A549 (cell line): ENCODE measurements around the gene NTRK2. TPM values are rescaled to one million over a fixed set of nuclear protein-coding genes. Genes with fewer than 3 reads are reported as not detected.

Source experiments
- ATAC-seq, 2 experiments: fragments of 200-7000 bp in 1 of 2; fragments of >200 bp in 1 of 2; cut with Nextera tagmentation in 1 of 2; cut with Tn5 transposase in 1 of 2; 3 replicates each; pipeline versions ENCODE4 v1.8.0 to v1.9.1; 2018 to 2020; ENCODE audit warnings: mild to moderate bottlenecking in 1 of 2, moderate library complexity in 1 of 2
- CTCF ChIA-PET: fragments of 300-600 bp; sonication (Branson Sonifier 250); formaldehyde crosslinking; extraction: SDS; loops from one replicate; lab custom pipeline; 2021; ENCODE audit warnings: antibody characterized with exemption, inconsistent platforms; lab: Yijun Ruan, JAX
- POLR2A ChIA-PET: fragments of 350-600 bp; formaldehyde crosslinking; extraction: SDS; loops from one replicate; lab custom pipeline; 2021; ENCODE audit warnings: antibody characterized with exemption, inconsistent platforms; lab: Yijun Ruan, JAX
- DNase-seq, 2 experiments: peaks; one replicate each; pipeline versions ENCODE4 v3.0.0 to v3.0.0-alpha.2; 2011 to 2016; ENCODE audit warnings: low read depth in 1 of 2, low spot score in 1 of 2
- FAIRE-seq: peaks from 2 replicates; lab custom pipeline; 2011; peaks lifted over from hg19 to GRCh38; lab: Jason Lieb, UNC
- H3K27ac ChIP-seq, 2 experiments: fragments of >200 bp; sonication (Bioruptor Twin); formaldehyde crosslinking; 3 replicates each; pipeline ENCODE4 v1.5.1; 2016 to 2017
- H3K4me1 ChIP-seq: fragments of >200 bp; sonication (Bioruptor Twin); formaldehyde crosslinking; 3 replicates; pipeline ENCODE4 v1.6.1; 2016
- H3K4me2 ChIP-seq: fragments of >200 bp; sonication (Bioruptor Twin); formaldehyde crosslinking; 3 replicates; pipeline ENCODE4 v1.6.1; 2016
- H3K4me3 ChIP-seq: fragments of >200 bp; sonication (Bioruptor Twin); formaldehyde crosslinking; 3 replicates; pipeline ENCODE4 v1.5.1; 2016
- H3K9me3 ChIP-seq: fragments of >200 bp; sonication (Bioruptor Twin); formaldehyde crosslinking; 3 replicates; pipeline ENCODE4 v1.6.1; 2016
- BCL3 ChIP-seq: fragments of >200 bp; sonication (Bioruptor Twin); formaldehyde crosslinking; IDR thresholded peaks from 3 replicates; pipeline ENCODE4 v1.6.1; 2016
- BHLHE40 ChIP-seq: IDR thresholded peaks from 2 replicates; pipeline ENCODE4 v1.6.1; 2012; ENCODE audit warnings: low read depth, low read length, inconsistent platforms
- CHD2 ChIP-seq: fragments of 150-350 bp; IDR thresholded peaks from 2 replicates; pipeline ENCODE4 v1.6.1; 2014; ENCODE audit warnings: low read length; ENCODE audit not compliant: partially characterized antibody
- CTCF ChIP-seq: fragments of >200 bp; sonication (Bioruptor Twin); formaldehyde crosslinking; IDR thresholded peaks from 3 replicates; pipeline ENCODE4 v1.5.1; 2016
- E2F6 ChIP-seq: IDR thresholded peaks from 2 replicates; pipeline ENCODE4 v1.6.1; 2012; ENCODE audit warnings: low read depth, borderline replicate concordance
- EHF ChIP-seq: fragments of 250-450 bp; sonication (Bioruptor Pico); IDR thresholded peaks from 2 replicates; pipeline ENCODE4 v1.5.0; 2020; ENCODE audit warnings: mild to moderate bottlenecking
- ELK1 ChIP-seq: fragments of 150-350 bp; IDR thresholded peaks from 2 replicates; pipeline ENCODE4 v1.6.1; 2014; ENCODE audit warnings: low read depth, mild to moderate bottlenecking, low read length
- ESRRA ChIP-seq: fragments of 150-350 bp; IDR thresholded peaks from 2 replicates; pipeline ENCODE4 v1.6.1; 2014; ENCODE audit warnings: mild to moderate bottlenecking, low read length, borderline replicate concordance
- FOSL2 ChIP-seq, 2 experiments: fragments of 450-650 bp in 1 of 2; fragments of >200 bp in 1 of 2; sonication (Bioruptor Twin) in 1 of 2; formaldehyde crosslinking; IDR thresholded peaks; 2 replicates each; pipeline versions ENCODE4 v1.5.0 to v1.6.1; 2016 to 2020; ENCODE audit warnings: mild to moderate bottlenecking in 1 of 2, moderate library complexity in 1 of 2
- HMGXB4 ChIP-seq: fragments of 250-450 bp; sonication (Bioruptor Pico); IDR thresholded peaks from 2 replicates; pipeline ENCODE4 v1.5.0; 2021; ENCODE audit warnings: mild to moderate bottlenecking, moderate library complexity, borderline replicate concordance
- HOXB13 ChIP-seq: fragments of 250-450 bp; sonication (Bioruptor Pico); IDR thresholded peaks from 2 replicates; pipeline ENCODE4 v1.5.0; 2020; ENCODE audit warnings: low read depth, mild to moderate bottlenecking, moderate library complexity
- HOXB5 ChIP-seq: fragments of 250-450 bp; sonication (Bioruptor Pico); IDR thresholded peaks from 2 replicates; pipeline ENCODE4 v1.5.0; 2020; ENCODE audit warnings: mild to moderate bottlenecking, moderate library complexity
- JUN ChIP-seq, 2 experiments: fragments of >200 bp; sonication (Bioruptor Twin); formaldehyde crosslinking; IDR thresholded peaks; 2 replicates in 1 of 2; 3 replicates in 1 of 2; pipeline ENCODE4 v1.6.1; 2016 to 2017
- JUNB ChIP-seq: fragments of >200 bp; sonication (Bioruptor Twin); formaldehyde crosslinking; IDR thresholded peaks from 2 replicates; pipeline ENCODE4 v1.6.1; 2016
- MAZ ChIP-seq: fragments of 150-350 bp; IDR thresholded peaks from 2 replicates; pipeline ENCODE4 v1.6.1; 2014; ENCODE audit warnings: antibody characterized with exemption, low read depth, low read length, borderline replicate concordance
- NFE2L2 ChIP-seq: fragments of 150-350 bp; conservative IDR thresholded peaks from 2 replicates; pipeline ENCODE4 v1.6.1; 2014; ENCODE audit warnings: low read length
- RCOR1 ChIP-seq: fragments of 150-350 bp; IDR thresholded peaks from 2 replicates; pipeline ENCODE4 v1.6.1; 2014; ENCODE audit warnings: antibody characterized with exemption, low read length, low read depth
- RNF2 ChIP-seq: fragments of 200-600 bp; sonication (generic); IDR thresholded peaks from 2 replicates; pipeline ENCODE4 v1.6.1; 2016; ENCODE audit warnings: low read depth, mild to moderate bottlenecking, antibody characterized with exemption, moderate library complexity, borderline replicate concordance
- ZC3H11A ChIP-seq: fragments of 450-650 bp; IDR thresholded peaks from 2 replicates; pipeline ENCODE4 v1.6.1; 2014; ENCODE audit warnings: antibody characterized with exemption, mild to moderate bottlenecking
- ZFP36 ChIP-seq: fragments of 450-650 bp; IDR thresholded peaks from 2 replicates; pipeline ENCODE4 v1.6.1; 2014; ENCODE audit warnings: borderline replicate concordance; ENCODE audit not compliant: partially characterized antibody
- WGBS: methylation state at CpG from one replicate; pipeline ENCODE4 v1.1.6; 2017; ENCODE audit errors: missing lambda C conversion rate; 5-methylcytosine and 5-hydroxymethylcytosine counted together
- polyA plus RNA-seq, 4 experiments: library from polyadenylated mRNA; depleted of rRNA in 3 of 4; stranded (reverse); fragments of >200 nt; fragmentation: RNase III in 1 of 4; extraction: RNeasy Plus Mini Kit Qiagen cat#74134 plus additional on column Dnase treatment in 1 of 4; gene quantifications; 2 replicates in 3 of 4; 3 replicates in 1 of 4; pipeline ENCODE4 v1.2.3, GENCODE V29; 2011 to 2017

The NTRK2 gene
- polyA plus RNA-seq, 2 of the 4 experiments (the other 2 are of a cell fraction): 0.03 TPM

GRCh38 chr9:84893419-84894128, 224.0 kb downstream of the NTRK2 start:
- POLR2A ChIA-PET: no interaction called here
- Histone ChIP-seq H3K27ac (no peak overlapping the region), H3K4me2 (no peak overlapping the region), H3K9me3 (no peaks in the 10 kb centered on the region), H3K4me3 (no peak overlapping the region), H3K4me1 (no peaks in the 10 kb centered on the region)
- FAIRE-seq (no peak), DNase-seq (no peak), ATAC-seq (no peak)
- CTCF ChIA-PET: interaction anchor here (1.8 kb wide), 1 partner anchor 14 kb away, joined by 6 read pairs; no protein-coding TSS in a partner anchor
- no peak for TF ChIP-seq BHLHE40
- TF ChIP-seq ZC3H11A: no peak
- 47% methylated on average over 13 of the region's 13 CpGs for WGBS

GRCh38 chr9:84894859-84895258, 225.3 kb downstream of the NTRK2 start:
- ChIA-PET CTCF (interaction anchor here (0.8 to 1.8 kb wide), 2 partner anchors 13 to 20 kb away, joined by 4 to 6 read pairs; no protein-coding TSS in a partner anchor), POLR2A (no interaction called here)
- Histone ChIP-seq H3K9me3 (no peaks in the 10 kb centered on the region), H3K27ac (no peak overlapping the region), H3K4me2 (no peak overlapping the region), H3K4me3 (no peak overlapping the region), H3K4me1 (no peaks in the 10 kb centered on the region)
- no peak for DNase-seq
- WGBS: 68% methylated on average over 2 of the region's 2 CpGs
- no peak for ATAC-seq
- TF ChIP-seq NFE2L2 (no peak), ZFP36 (no peak)
- no peak for FAIRE-seq

- TF ChIP-seq BCL3 (no peak), HOXB13 (CRISPR knock-in tag) (no peak), ZFP36 (no peak), RCOR1 (no peak), HOXB5 (CRISPR knock-in tag) (no peak), ZC3H11A (no peak), FOSL2 (IDR thresholded peaks at IDR 0.05) (no peak), FOSL2 (CRISPR knock-in tag; IDR thresholded peaks at IDR 0.05) (no peak), JUNB (no peak), MAZ (no peak), CHD2 (no peak), HMGXB4 (CRISPR knock-in tag) (no peak)
- FAIRE-seq: no peak
- Histone ChIP-seq H3K9me3 (no peaks in the 10 kb centered on the region), H3K4me3 (no peak overlapping the region), H3K27ac (no peak overlapping the region), H3K4me1 (no peaks in the 10 kb centered on the region), H3K4me2 (no peak overlapping the region)
- WGBS: 43% methylated on average over 7 of the region's 7 CpGs
- DNase-seq: no peak
- POLR2A ChIA-PET: no interaction called here
- no peak for ATAC-seq
- CTCF ChIA-PET: interaction anchor here (0.7 kb wide), 1 partner anchor 309 kb away, joined by 3 read pairs; no protein-coding TSS in a partner anchor
Observed at GRCh38 chr9:84897362-84898094, 228.0 kb downstream of the NTRK2 start.

GRCh38 chr9:84898188-84898587, 228.7 kb downstream of the NTRK2 start:
- no peak overlapping the region for H3K4me3 ChIP-seq
- TF ChIP-seq ELK1: no peak
- no peak for TF ChIP-seq JUN (IDR thresholded peaks at IDR 0.05)
- no peak for TF ChIP-seq EHF (CRISPR knock-in tag)
- TF ChIP-seq ESRRA: no peak
- no peak for TF ChIP-seq RNF2
- no peak for TF ChIP-seq E2F6
- TF ChIP-seq CTCF: no peak
- TF ChIP-seq, all 56 proteins: peak for 0
- CTCF ChIA-PET: no interaction called here
- WGBS: 4% methylated on average over 2 of the region's 2 CpGs
- no peak for ATAC-seq
- POLR2A ChIA-PET: no interaction called here
- H3K9me3 ChIP-seq: peaks cover 1% of the 10 kb centered on the region; the same call in 1 of the 3 replicates
- no peak overlapping the region for H3K4me2 ChIP-seq
- DNase-seq: no peak
- FAIRE-seq: no peak
- no peak overlapping the region for H3K27ac ChIP-seq
- no peaks in the 10 kb centered on the region for H3K4me1 ChIP-seq
